ENCODE results near the gene DOK3. TPM values are rescaled to one million over a fixed set of nuclear protein-coding genes. Genes with fewer than 3 reads are reported as not detected.

DOK3 gene
- total and polyA plus RNA-seq, 10 donors, result 69.9 to 231 (median 142) TPM

- Histone ChIP-seq H3K4me1 (peaks cover 51 to 98% (median 74%) of the 10 kb centered on the region in 6 donors), H3K27ac (peak overlapping the region; percentile 15 to 93 (median 88)), H3K36me3 (peaks cover 0 to 19% (median 14%) of the 10 kb centered on the region in 6 donors), H3K27me3 (replicated peaks in 1 of 7) (peaks cover 0 to 13% (median 0%) of the 10 kb centered on the region in 7 donors), H3K9me3 (no peaks in the 10 kb centered on the region), H3K4me3 (peak overlapping the region; percentile 56 to 94 (median 72))
- intact Hi-C loops (cut with DNase I; ENCODE audit: low total_unique reads), result no loop called here
- 45 to 67% (median 58%) methylated on average over 12 of the region's 12 CpGs for WGBS, 5 donors
- peak; percentile 82 for DNase-seq
- TF ChIP-seq POLR2A (IDR thresholded peaks at IDR 0.05) (no peak), CTCF (IDR thresholded peaks at IDR 0.05 in 8 of 11, conservative IDR thresholded peaks at IDR 0.05 in 3 of 11) (peak in 1 of 11 experiments; percentile 14)
Observed at GRCh38 chr5:177496070-177496726, 13.4 kb downstream of the DOK3 start.

DNA sequence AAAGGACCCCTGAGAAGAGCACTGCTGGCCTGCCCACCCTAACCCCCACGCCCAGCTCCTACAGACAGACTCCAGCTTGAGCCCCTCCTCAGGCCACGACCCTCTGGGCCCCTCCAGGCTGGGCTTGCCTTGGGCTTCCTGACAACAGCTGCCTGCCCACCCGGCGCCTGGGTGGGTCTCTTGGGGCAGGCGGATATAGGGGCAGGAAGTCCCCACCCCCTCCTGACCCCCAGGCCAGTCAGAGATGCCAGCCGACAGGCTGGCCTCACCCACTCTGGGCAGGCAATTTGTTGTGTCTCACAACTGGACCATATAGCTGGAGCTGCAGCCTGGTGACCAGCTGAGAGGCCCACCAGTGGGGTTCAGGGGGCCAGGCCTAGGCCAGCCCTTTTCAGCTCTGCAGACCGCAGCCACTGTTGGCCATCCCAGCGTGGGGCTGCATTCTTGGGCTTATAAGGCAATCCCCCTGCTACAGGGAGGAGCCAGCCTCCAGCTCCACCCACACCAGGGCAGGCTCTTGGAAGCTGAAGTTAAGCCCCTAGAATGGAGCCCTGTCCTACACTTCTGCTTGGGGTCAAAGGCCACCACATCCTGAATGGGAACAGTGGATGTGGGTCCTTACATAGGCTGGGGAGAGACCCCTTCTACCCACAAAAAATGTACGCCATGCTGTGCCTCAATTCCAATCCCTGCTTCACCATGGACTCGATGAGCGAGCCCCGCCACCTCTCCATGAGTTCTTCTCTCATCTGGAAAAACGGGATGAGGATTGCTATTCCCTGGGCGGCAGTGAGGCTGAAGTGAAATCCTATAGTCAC, 14.2 kb downstream of the DOK3 start:
- WGBS, 5 donors, result 58 to 65% (median 62%) methylated on average over 12 to 14 of the region's 14 CpGs
- no peaks in the 10 kb centered on the region for H3K9me3 ChIP-seq
- peaks cover 0 to 13% (median 0%) of the 10 kb centered on the region in 7 donors for H3K27me3 ChIP-seq (replicated peaks in 1 of 7)
- peaks cover 45 to 98% (median 73%) of the 10 kb centered on the region in 6 donors for H3K4me1 ChIP-seq
- peak overlapping the region in 6 of 8 donors; percentile 56 to 94 (median 72) for H3K4me3 ChIP-seq
- TF ChIP-seq POLR2A (IDR thresholded peaks at IDR 0.05) (no peak), POLR2AphosphoS5 (IDR thresholded peaks at IDR 0.05) (peak; percentile 12 to 45 (median 30)), CTCF (IDR thresholded peaks at IDR 0.05 in 8 of 11, conservative IDR thresholded peaks at IDR 0.05 in 3 of 11) (no peak)
- H3K27ac ChIP-seq, result peak overlapping the region; percentile 10 to 93 (median 88)
- DNase-seq, result peak; percentile 84
- peaks cover 0 to 26% (median 18%) of the 10 kb centered on the region in 6 donors for H3K36me3 ChIP-seq
- intact Hi-C loops (cut with DNase I; ENCODE audit: low total_unique reads), result no loop called here

DNA sequence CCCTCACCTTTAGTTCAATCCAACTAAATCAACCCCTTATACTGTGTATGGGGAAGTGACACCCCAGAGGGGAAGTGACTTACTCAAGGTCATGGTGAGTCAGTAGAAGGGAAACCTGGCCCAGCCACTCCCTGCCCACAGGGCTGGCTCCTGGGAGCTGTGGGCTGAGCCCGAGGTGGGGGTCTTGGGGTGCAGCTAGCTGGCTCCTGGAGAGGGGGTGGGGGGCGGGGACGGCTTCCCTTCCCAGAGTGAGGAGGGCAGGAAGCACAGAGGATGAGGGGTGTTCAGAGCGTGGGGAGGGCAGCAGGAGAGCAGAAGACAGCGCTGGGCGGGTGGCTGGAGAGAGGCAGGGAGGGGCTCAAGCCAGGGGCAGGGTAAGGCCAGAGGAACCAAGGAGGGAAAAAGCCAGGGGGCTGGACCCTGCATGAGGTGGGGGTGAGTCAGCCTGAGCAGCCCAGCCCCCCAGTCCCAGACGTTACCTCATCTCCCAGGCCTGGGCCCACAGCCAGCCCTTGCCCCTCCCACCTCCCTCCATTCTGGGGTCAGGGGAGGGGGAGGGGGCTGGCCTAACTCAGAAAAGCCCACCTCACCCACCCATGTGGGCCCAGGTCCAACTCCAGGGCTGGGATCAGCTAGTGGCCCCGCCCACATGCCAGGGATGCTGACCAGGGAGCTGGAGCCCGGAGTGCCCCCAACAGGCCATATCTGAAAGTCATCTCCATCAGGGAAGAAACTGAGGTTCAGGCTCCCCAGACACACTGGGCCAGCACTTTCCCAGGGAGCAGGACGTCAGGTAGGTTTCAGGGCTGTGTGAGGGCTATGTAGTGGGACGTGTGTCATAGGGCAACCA, 15.1 kb downstream of the DOK3 start:
- 31 to 52% (median 42%) methylated on average over 8 to 11 of the region's 11 CpGs for WGBS, 5 donors
- Histone ChIP-seq H3K4me1 (peaks cover 45 to 98% (median 77%) of the 10 kb centered on the region in 6 donors), H3K27me3 (replicated peaks in 1 of 7) (peaks cover 0 to 13% (median 0%) of the 10 kb centered on the region in 7 donors), H3K9me3 (no peaks in the 10 kb centered on the region), H3K4me3 (peak overlapping the region in 2 of 8 donors; percentile 62 to 94), H3K27ac (peak overlapping the region; percentile 67 to 93 (median 88)), H3K36me3 (peaks cover 0 to 35% (median 26%) of the 10 kb centered on the region in 6 donors)
- intact Hi-C loops (cut with DNase I; ENCODE audit: low total_unique reads), result no loop called here
- TF ChIP-seq POLR2A (IDR thresholded peaks at IDR 0.05) (no peak), POLR2AphosphoS5 (IDR thresholded peaks at IDR 0.05) (peak; percentile 48 to 56 (median 49)), CTCF (IDR thresholded peaks at IDR 0.05 in 8 of 11, conservative IDR thresholded peaks at IDR 0.05 in 3 of 11) (peak in 2 of 11 experiments; percentile 9 to 17)
- DNase-seq, result peak; percentile 90
